HG02840 (cell line): ENCODE data around the gene TEX28.
"Not testable (repeated sequence)": the region's sequence is repeated elsewhere in the genome, so short reads cannot be mapped to it uniquely, and the experiment has no call there.

Source experiments
- ATAC-seq: cut with Tn5 transposase; IDR thresholded peaks from one replicate; pipeline ENCODE4 v1.9.1; 2021; ENCODE audit warnings: mild to moderate bottlenecking, moderate library complexity, moderate number of reproducible peaks; ENCODE audit not compliant: unreplicated experiment, low FRiP score

TEX28 gene

DNA sequence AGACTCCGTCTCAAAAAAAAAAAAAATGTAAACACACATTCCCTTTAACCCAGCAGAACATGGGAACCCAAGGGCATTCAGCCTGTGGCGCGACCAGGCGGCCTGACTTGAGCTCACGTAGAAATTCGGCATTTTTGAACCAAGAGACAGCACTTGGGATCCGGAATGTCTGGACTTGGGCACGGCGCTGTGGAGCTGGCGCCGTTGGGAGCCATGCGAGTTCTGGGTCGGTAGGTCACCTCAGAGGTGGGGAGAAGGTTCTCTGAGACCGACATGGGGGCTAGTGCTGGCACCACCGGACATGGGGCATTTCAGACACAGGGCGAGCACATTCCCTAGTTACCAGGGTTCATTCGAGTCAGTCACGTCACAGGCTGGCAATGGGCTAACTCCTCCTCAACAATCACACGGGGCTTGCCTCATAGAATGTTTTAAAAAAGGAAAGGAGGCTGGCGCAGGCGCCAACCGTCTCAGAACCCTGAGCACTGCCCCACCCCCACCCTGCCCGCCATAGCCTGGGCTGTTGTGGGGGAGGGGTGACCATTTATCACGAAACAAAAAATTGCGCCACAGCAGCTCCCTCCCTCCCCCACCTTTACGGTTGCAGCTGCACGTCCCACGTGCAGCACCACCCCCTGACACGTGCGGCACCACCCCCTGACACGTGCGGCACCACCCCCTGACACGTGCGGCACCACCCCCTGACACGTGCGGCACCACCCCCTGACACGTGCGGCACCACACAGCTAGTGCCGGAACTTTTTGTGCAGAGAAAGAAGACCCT lies at the start of gene TEX28:
Gene TEX28, minus strand, starts transcription at position 334 of the 784 bp plus-strand sequence. CDS start 3,007 bp downstream, outside the sequence.
- ATAC-seq = no peak

- ATAC-seq = not testable (repeated sequence)
Measured at GRCh38 chrX:154343620-154344019, 48.7 kb upstream of the TEX28 start.

GRCh38 chrX:154343063-154343462 lies 48.1 kb upstream of the TEX28 start:
- peak; percentile 13 for ATAC-seq

DNA sequence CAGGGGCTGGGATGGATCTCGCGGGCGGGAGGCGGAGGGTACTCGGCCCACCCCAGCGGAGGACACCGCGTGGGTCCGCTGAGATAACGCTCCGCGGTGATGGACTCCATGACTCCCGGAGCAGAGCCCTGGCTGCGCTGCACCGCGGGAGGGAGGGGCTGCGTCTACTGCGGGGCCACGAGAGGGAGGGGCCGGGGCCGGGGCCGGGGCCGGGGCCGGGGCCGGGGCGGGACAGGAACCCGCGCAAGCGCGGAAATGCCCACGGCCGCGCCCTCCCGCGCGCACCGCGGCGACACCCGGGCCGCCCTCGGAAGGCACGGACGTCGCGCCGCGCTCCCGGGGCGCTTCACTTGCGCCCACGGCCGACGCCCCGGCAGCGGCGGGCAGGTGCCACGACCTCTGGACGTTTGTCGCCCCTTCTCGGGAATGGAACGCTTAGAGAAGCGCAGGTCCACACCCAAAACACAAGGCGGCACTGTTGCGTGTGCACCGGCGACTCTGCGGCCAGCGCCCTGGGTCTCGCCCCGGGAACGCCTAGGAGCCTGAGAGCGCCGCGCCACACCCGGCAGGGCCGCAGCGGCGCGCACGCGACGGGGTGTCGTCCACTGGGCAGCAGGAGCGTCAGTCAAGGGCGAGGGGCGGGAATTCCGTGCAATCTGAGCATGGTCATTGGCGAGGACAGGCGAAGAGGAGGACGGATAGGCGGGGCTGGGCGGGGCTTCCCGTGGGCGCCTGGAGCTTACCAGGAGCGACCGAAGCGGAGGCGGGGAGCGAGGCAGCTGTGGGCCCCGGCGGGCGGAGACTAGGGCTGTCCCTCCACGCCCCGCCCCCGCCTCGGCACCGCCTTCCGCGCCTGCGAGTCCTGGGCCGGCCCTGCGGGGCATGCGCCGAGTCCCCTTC lies 46.7 kb upstream of the TEX28 start:
- peak; percentile 59 for ATAC-seq

DNA sequence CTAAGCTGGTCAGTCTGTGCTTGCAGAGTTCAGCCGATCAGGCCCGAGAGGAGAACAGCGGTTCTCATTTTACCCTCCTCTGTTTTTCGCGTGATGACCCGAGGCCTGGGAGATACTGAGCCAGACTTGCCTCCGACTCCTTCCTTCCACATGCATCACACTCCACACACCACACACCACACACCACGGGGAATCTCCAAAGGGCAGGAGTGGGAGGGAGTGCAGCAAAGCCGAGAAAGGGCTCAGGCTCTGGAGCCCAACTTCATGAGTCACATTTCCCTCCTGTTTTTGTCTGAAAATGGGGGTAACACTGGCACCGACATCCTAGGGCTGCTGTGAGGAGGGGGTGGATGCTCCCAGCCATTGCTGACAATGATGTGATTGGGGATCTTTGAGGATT lies 39.6 kb upstream of the TEX28 start:
- no peak for ATAC-seq

- ATAC-seq = no peak
Measured at GRCh38 chrX:154333837-154334271, 38.9 kb upstream of the TEX28 start.

DNA sequence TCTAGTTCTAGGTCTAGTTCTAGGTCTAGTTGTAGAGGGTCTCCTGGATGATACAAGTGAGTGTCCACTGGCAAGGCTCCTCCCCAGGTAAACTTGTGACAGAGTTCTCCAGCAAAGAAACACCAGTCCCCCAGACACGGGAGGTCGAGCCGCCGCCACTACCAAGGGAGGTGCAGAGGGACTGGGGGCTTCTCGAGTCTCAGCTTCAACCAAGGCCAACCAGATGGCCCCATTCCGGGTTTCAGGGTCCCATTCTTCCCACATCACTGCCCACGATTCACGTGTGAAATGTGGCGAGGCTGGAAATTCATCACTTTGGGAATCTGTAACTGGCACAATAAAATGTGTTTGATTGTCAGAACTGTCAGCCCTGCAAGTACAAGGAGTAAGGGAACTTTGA lies 38.2 kb upstream of the TEX28 start:
- ATAC-seq = no peak

DNA sequence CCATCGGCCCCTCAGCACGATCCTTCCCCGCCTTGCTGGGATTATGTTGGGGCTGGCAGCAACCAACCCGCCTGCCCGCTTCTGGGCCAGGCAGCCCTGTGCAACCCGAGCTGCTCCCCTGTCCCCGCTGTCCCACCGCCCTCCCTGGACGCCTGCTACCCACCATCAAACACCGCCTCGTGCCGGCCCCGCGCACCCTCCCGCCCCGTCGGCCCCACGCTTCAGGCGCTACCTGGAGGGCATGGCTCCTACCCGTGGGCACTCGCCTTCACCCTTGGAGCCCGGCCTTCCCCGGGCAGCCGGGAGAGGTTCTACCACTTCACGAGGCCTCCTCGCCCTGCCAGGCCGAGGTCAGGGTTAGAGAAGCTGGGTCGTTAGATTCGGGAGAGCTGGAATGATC lies 37.6 kb upstream of the TEX28 start:
- ATAC-seq = no peak

DNA sequence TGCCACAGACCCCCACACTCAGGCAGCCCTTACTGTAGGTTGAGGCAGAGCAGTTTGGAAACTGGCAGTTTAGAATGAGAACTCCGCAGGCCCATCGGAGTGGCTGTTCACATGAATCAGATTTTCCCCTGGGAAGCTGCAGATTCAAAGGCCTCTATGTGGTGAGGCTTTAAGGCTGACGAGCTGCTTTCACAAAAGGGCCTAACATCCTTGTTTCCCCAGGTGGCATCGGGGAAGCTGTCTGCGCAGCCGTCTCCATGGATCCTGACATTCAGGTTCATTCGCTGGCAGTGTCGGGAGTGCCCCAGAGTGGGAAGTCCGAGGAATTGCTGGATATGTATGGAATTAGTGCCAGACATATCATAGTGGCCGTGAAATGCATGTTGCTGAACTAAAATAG lies 34.4 kb upstream of the TEX28 start:
- no peak for ATAC-seq

DNA sequence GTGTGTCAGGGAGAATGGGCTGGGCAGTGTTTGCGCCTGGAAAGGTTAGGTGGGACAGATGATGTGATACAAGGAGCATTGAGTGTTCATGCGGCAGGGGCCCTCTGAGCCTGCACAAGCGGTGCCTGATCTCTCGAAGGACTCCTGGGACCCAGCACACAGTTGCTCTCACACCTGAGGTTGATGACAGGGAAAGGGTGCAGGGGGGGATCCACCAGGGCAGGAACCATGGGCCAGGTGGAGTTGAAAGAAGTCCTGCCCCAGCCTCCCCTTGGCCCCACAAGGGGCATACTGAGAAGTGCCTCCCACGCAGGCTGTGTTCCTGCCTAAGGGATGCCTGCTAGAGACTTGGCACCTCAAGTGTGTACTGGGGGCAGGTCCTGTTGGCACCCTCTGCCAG lies 33.7 kb upstream of the TEX28 start:
- no peak for ATAC-seq

DNA sequence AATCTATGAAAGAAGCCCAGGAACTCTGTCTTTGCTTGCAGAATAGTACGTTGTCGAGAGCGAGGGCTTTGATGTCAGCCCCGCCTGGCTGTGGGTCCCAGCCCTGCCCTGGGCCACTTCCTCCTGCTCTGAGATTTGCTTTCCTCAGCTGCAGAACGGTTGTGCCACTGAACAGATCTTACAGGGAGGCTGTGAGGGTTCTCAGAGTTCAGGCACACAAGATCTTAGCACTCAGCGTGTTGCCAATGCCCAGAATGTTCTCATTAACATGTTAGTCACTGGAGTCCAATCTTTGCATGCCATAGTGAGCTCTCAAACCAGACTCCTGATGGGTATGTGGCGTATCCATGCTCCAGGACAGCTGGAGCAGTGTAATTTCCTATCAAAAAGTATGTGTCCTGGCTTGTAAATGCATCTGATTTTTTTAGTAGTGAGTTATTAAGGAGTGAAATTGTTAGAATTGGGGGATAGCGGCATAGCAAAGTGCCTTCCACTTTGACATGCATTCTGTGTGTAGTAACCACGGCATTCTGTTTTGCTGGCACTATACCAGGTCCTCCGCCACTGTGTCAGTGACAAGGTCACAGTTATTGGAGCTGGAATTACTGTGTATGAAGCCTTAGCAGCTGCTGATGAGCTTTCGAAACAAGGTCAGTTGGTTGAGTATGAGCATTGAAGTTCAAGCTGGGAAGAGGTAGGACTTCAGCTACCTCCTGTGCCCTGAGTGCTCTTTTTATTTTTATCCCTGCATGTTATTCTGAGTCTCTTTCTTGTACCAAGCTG lies 32.3 kb upstream of the TEX28 start:
- no peak for ATAC-seq

GRCh38 chrX:154325541-154325940 lies 30.6 kb upstream of the TEX28 start:
- ATAC-seq = no peak

GRCh38 chrX:154323537-154323936 lies 28.6 kb upstream of the TEX28 start:
- no peak for ATAC-seq

- no peak for ATAC-seq
Measured at GRCh38 chrX:154322890-154323289, 28.0 kb upstream of the TEX28 start.

GRCh38 chrX:154321594-154321993 lies 26.7 kb upstream of the TEX28 start:
- no peak for ATAC-seq

DNA sequence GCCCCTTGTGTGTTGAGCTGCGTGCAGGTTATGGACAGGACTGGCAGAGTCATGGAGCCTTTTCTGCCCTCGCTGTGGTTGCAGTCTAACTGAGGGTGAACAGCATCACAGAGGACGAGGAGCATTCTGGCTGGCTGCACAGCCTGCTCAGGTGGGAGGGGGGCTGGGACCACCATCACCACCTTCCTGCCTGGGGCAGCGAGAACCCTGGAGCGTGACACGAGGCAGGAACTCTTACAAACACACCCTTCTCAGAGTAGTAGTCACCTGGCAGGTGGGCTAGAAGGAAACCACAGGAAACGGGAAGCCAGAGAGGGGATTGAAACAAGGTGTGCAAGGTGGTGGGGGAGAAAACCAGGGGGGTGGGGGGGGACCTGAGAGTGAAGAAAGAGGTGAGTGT lies 26.2 kb upstream of the TEX28 start:
- ATAC-seq = no peak

DNA sequence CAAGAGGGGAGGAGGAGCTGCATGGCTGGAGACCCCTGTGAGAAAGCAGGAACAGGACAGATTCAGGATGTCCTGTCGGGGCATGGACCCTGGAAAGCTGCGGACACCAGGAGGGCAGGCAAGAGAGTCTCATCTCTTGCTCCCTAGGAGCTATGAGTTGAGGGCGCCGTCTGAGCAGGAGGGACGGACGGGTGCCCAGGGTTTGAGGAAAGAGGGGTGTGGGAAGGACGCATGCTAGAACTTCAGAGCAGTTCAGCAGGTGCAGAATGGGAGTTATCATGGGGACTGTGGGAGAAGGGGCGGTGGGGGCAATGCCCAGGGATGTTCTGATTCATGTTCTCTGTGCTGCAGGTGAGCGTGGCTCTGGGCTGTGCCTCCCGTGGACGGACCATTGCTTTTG lies 25.5 kb upstream of the TEX28 start:
- no peak for ATAC-seq

DNA sequence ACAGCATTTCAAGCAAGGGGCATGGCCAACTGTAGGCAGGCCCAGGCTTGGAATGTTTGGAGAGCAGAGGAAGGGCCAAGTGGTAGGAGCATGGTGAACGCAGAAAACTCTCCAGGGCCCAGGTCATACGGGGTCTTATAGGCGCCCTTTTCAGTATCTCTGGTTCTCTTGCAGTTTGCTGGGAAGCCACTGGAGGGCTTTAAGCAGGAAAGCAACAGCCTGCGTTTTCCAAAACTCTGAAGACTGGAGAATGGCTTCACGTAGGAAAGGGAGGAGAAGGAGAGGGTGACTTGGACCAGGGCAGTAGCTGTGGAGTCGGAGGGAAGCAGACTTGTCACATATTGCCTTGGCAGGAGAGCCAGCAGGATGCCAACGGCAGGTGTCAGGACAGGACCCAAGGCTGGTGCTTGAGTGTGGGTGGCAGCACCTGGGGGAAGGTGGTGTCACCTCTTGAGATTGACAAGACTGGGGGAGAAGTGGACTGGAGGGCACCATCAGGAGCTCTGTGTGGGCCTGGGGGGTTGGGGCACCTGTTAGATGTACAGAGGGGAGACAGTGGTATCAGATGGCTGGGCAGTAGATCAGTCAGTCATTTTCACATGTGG lies 22.6 kb upstream of the TEX28 start:
- ATAC-seq = no peak

- no peak for ATAC-seq
Measured at GRCh38 chrX:154315416-154315815, 20.5 kb upstream of the TEX28 start.

- no peak for ATAC-seq
Measured at GRCh38 chrX:154313147-154313546, 18.2 kb upstream of the TEX28 start.
